H1 (cell line): ENCODE results near the gene PACSIN1. TPM values are rescaled to one million over a fixed set of nuclear protein-coding genes. Genes with fewer than 3 reads are reported as not detected.

Experiments used
- CTCF ChIA-PET: fragments of 300-600 bp; sonication (Branson Sonifier 250); formaldehyde crosslinking; loops from one replicate; lab custom pipeline; 2021; ENCODE audit not compliant: partially characterized antibody; lab: Charles Lee
- POLR2A ChIA-PET: fragments of 300-600 bp; sonication (Branson Sonifier 250); formaldehyde crosslinking; loops from one replicate; lab custom pipeline; 2021; ENCODE audit warnings: inconsistent platforms; ENCODE audit not compliant: partially characterized antibody; lab: Charles Lee
- DNase-seq, 2 experiments: peaks; one replicate each; pipeline versions ENCODE4 v3.0.0 to v3.0.0-alpha.2; 2010 to 2022; ENCODE audit warnings: low spot score in 2 of 2, low read depth in 1 of 2, mixed read lengths in 1 of 2
- FAIRE-seq: peaks from 2 replicates; lab custom pipeline; 2011; peaks lifted over from hg19 to GRCh38; lab: Jason Lieb, UNC
- H2AFZ ChIP-seq: 2 replicates; pipeline ENCODE4 v1.8.1; 2012; ENCODE audit warnings: low read length, inconsistent platforms
- H2AK5ac ChIP-seq: 2 replicates; pipeline ENCODE4 v1.6.1; 2013; ENCODE audit warnings: low read depth, low read length
- H2BK120ac ChIP-seq: replicated peaks from 2 replicates; pipeline ENCODE3; 2013; ENCODE audit warnings: low read depth, low read length, inconsistent platforms
- H2BK12ac ChIP-seq: 2 replicates; pipeline ENCODE4 v1.6.1; 2013; ENCODE audit warnings: low read depth, low read length
- H2BK15ac ChIP-seq: 2 replicates; pipeline ENCODE4 v1.6.1; 2013; ENCODE audit warnings: low read length
- H2BK20ac ChIP-seq: 2 replicates; pipeline ENCODE4 v1.6.1; 2013; ENCODE audit warnings: low read length
- H2BK5ac ChIP-seq: 2 replicates; pipeline ENCODE4 v1.6.1; 2013; ENCODE audit warnings: low read depth, low read length
- H3K14ac ChIP-seq: 2 replicates; pipeline ENCODE4 v1.6.1; 2013; ENCODE audit warnings: inconsistent platforms; ENCODE audit not compliant: insufficient read length
- H3K18ac ChIP-seq: 2 replicates; pipeline ENCODE4 v1.6.1; 2013; ENCODE audit warnings: low read length; ENCODE audit errors: extremely low read depth
- H3K23ac ChIP-seq: 2 replicates; pipeline ENCODE4 v1.6.1; 2013; ENCODE audit warnings: inconsistent platforms; ENCODE audit not compliant: insufficient read length
- H3K23me2 ChIP-seq: 2 replicates; pipeline ENCODE4 v1.6.1; 2013; ENCODE audit warnings: low read depth, low read length
- H3K27ac ChIP-seq: 2 replicates; pipeline ENCODE4 v1.6.1; 2011; ENCODE audit warnings: low read depth, low read length, inconsistent platforms
- H3K27me3 ChIP-seq, 4 experiments: replicated peaks in 1 of 4; 1 replicate in 1 of 4; 2 replicates in 3 of 4; pipeline versions ENCODE4 v1.6.1 to v1.8.1; 2011 to 2013; ENCODE audit warnings: low read length in 3 of 4, mild to moderate bottlenecking in 3 of 4, inconsistent platforms in 2 of 4, mixed read lengths in 2 of 4, moderate library complexity in 1 of 4; ENCODE audit not compliant: control insufficient read depth in 3 of 4, insufficient read depth in 3 of 4; ENCODE audit errors: extremely low read depth in 1 of 4
- H3K36me3 ChIP-seq, 4 experiments: 2 replicates each; pipeline versions ENCODE4 v1.6.1 to v1.8.1; 2011 to 2013; ENCODE audit warnings: mild to moderate bottlenecking in 4 of 4, low read length in 3 of 4, moderate library complexity in 2 of 4, control low read depth in 1 of 4, inconsistent platforms in 1 of 4; ENCODE audit not compliant: insufficient read depth in 4 of 4, control insufficient read depth in 2 of 4
- H3K4ac ChIP-seq: replicated peaks from 2 replicates; pipeline ENCODE3; 2013; ENCODE audit warnings: low read length, low read depth, mixed read lengths, inconsistent platforms; ENCODE audit not compliant: insufficient read length
- H3K4me1 ChIP-seq, 4 experiments: replicated peaks in 1 of 4; 1 replicate in 1 of 4; 2 replicates in 3 of 4; pipeline versions ENCODE4 v1.6.1 to v1.8.1; 2011 to 2013; ENCODE audit warnings: low read length in 3 of 4, inconsistent platforms in 2 of 4, mixed read lengths in 1 of 4; ENCODE audit not compliant: insufficient read depth in 4 of 4, control insufficient read depth in 3 of 4
- H3K4me2 ChIP-seq, 2 experiments: 2 replicates each; pipeline versions ENCODE4 v1.6.1 to v1.8.1; 2011 to 2013; ENCODE audit warnings: low read depth in 2 of 2, low read length in 2 of 2, control low read depth in 1 of 2, inconsistent platforms in 1 of 2, mild to moderate bottlenecking in 1 of 2; ENCODE audit not compliant: insufficient read depth in 1 of 2
- H3K4me3 ChIP-seq, 4 experiments: fragments of 200-600, 300-600 bp in 1 of 4; sonication (generic), shearing (Covaris generic), sonication (Bioruptor Twin) in 1 of 4; 2 replicates each; pipeline versions ENCODE4 v1.5.1 to v1.8.1; 2011 to 2016; ENCODE audit warnings: low read length in 4 of 4, low read depth in 3 of 4, control low read depth in 2 of 4, inconsistent platforms in 2 of 4, mild to moderate bottlenecking in 2 of 4, mixed read lengths in 1 of 4, moderate library complexity in 1 of 4; ENCODE audit not compliant: insufficient read depth in 2 of 4; ENCODE audit errors: extremely low read depth in 1 of 4
- H3K56ac ChIP-seq: replicated peaks from 2 replicates; pipeline ENCODE3; 2013; ENCODE audit warnings: low read depth, mild to moderate bottlenecking, mixed read lengths, low read length, inconsistent platforms; ENCODE audit not compliant: insufficient read length
- H3K79me1 ChIP-seq: 2 replicates; pipeline ENCODE4 v1.6.1; 2013; ENCODE audit warnings: low read depth, low read length, control low read depth
- H3K79me2 ChIP-seq, 2 experiments: 2 replicates each; pipeline versions ENCODE4 v1.6.1 to v1.8.1; 2012 to 2013; ENCODE audit warnings: low read length in 2 of 2, mild to moderate bottlenecking in 2 of 2, inconsistent platforms in 1 of 2; ENCODE audit not compliant: insufficient read depth in 2 of 2, control insufficient read depth in 1 of 2
- H3K9ac ChIP-seq, 4 experiments: replicated peaks in 1 of 4; 1 replicate in 1 of 4; 2 replicates in 3 of 4; pipeline versions ENCODE4 v1.6.1 to v1.8.1; 2011 to 2013; ENCODE audit warnings: low read depth in 3 of 4, low read length in 3 of 4, control low read depth in 2 of 4, mild to moderate bottlenecking in 2 of 4, moderate library complexity in 2 of 4, inconsistent platforms in 1 of 4; ENCODE audit errors: extremely low read depth in 1 of 4
- H3K9me3 ChIP-seq, 2 experiments: 2 replicates each; pipeline versions ENCODE4 v1.6.1 to v1.8.1; 2012 to 2013; ENCODE audit warnings: mild to moderate bottlenecking in 2 of 2, moderate library complexity in 2 of 2, control low read depth in 1 of 2, inconsistent platforms in 1 of 2, low read depth in 1 of 2, low read length in 1 of 2, mixed read lengths in 1 of 2; ENCODE audit not compliant: insufficient read depth in 2 of 2
- H4K20me1 ChIP-seq, 2 experiments: replicated peaks in 1 of 2; 2 replicates each; pipeline versions ENCODE3 to v1.8.1; 2011 to 2013; ENCODE audit warnings: inconsistent platforms in 2 of 2, low read length in 2 of 2, mild to moderate bottlenecking in 1 of 2; ENCODE audit not compliant: insufficient read depth in 2 of 2, control insufficient read depth in 1 of 2
- H4K5ac ChIP-seq: 2 replicates; pipeline ENCODE4 v1.6.1; 2013; ENCODE audit warnings: low read length, low read depth, mixed read lengths, inconsistent platforms; ENCODE audit not compliant: insufficient read length
- H4K8ac ChIP-seq: 2 replicates; pipeline ENCODE4 v1.8.0; 2013; ENCODE audit warnings: mild to moderate bottlenecking, moderate library complexity, low read length, inconsistent platforms; ENCODE audit not compliant: insufficient read depth; ENCODE audit errors: extremely low read depth
- H4K91ac ChIP-seq: replicated peaks from 2 replicates; pipeline ENCODE3; 2013; ENCODE audit warnings: low read length, mixed read lengths, inconsistent platforms; ENCODE audit not compliant: insufficient read length
- KDM1A ChIP-seq: fragments of 200-600, 300-600 bp; sonication (generic); IDR thresholded peaks from 2 replicates; pipeline ENCODE4 v1.7.1; 2016; ENCODE audit warnings: mild to moderate bottlenecking, low read length, borderline replicate concordance
- KDM5A ChIP-seq: fragments of 200-600 bp; IDR thresholded peaks from 2 replicates; pipeline ENCODE4 v1.7.1; 2012; ENCODE audit warnings: mild to moderate bottlenecking, low read length, inconsistent platforms, mixed read lengths
- WGBS, 2 experiments: shearing (Covaris generic) in 1 of 2; methylation state at CpG; one replicate each; pipeline versions ENCODE4 v1.1.6 to v1.1.7; 2013 to 2015; ENCODE audit warnings: low lambda C conversion rate in 2 of 2, mixed read lengths in 2 of 2, inconsistent platforms in 1 of 2, low coverage in 1 of 2, missing lambda C conversion rate in 1 of 2; ENCODE audit not compliant: insufficient replicate concordance in 2 of 2, insufficient coverage in 1 of 2, insufficient read length in 1 of 2; ENCODE audit errors: extremely low coverage in 1 of 2, missing lambda C conversion rate in 1 of 2; 5-methylcytosine and 5-hydroxymethylcytosine counted together
- polyA plus RNA-seq, 7 experiments: library from polyadenylated mRNA; depleted of rRNA in 3 of 7; stranded (reverse) in 5 of 7; unstranded in 2 of 7; fragments of >200 nt in 5 of 7; fragments of 200-250 nt in 2 of 7; gene quantifications; 1 replicate in 5 of 7; 2 replicates in 1 of 7; 4 replicates in 1 of 7; pipeline versions ENCODE4 v1.2.1 to v1.2.3, GENCODE V29; 2011 to 2013; ENCODE audit warnings: missing spikeins in 2 of 7, mixed read lengths in 2 of 7
- total RNA-seq: library from RNA; stranded (reverse); fragmentation: NEBNext Ultra II Directional; extraction: Animal tissue kit (Norgen Biotek cat#: 25700); gene quantifications from 2 replicates; pipeline ENCODE4 v1.2.1, GENCODE V29; 2021

The PACSIN1 gene
- total and polyA plus RNA-seq, 2 of the 8 experiments (the other 6 are each of a cell fraction or from before 2014, with no cell fraction given), result 5.9 to 11.1 TPM

GRCh38 chr6:34578445-34579262, 112.8 kb downstream of the PACSIN1 start:
- H3K4ac ChIP-seq, result no peak overlapping the region
- no peak overlapping the region for H3K14ac ChIP-seq
- no peak overlapping the region for H4K8ac ChIP-seq
- H3K23ac ChIP-seq, result no peak overlapping the region
- POLR2A ChIA-PET, result no interaction called here
- no peak overlapping the region for H4K5ac ChIP-seq
- H3K36me3 ChIP-seq, result no peaks in the 10 kb centered on the region
- H3K79me1 ChIP-seq, result peaks cover 2% of the 10 kb centered on the region
- no peak overlapping the region for H2AK5ac ChIP-seq
- H2BK15ac ChIP-seq, result no peak overlapping the region
- no peak overlapping the region for H4K91ac ChIP-seq
- H2AFZ ChIP-seq, result no peak overlapping the region
- H3K4me1 ChIP-seq, result peaks cover 0 to 14% (median 10%) of the 10 kb centered on the region in 4 experiments
- H3K9ac ChIP-seq, result no peak overlapping the region
- no peak for DNase-seq
- H2BK120ac ChIP-seq, result no peak overlapping the region
- H2BK20ac ChIP-seq, result no peak overlapping the region
- H3K4me3 ChIP-seq, result no peak overlapping the region
- no peak overlapping the region for H3K27ac ChIP-seq
- H3K18ac ChIP-seq, result no peak overlapping the region
- H3K79me2 ChIP-seq, result no peaks in the 10 kb centered on the region
- H3K9me3 ChIP-seq, result no peaks in the 10 kb centered on the region
- no peak overlapping the region for H3K4me2 ChIP-seq
- H3K27me3 ChIP-seq, result no peaks in the 10 kb centered on the region
- WGBS, 2 experiments, result 91% methylated on average over 7 of the region's 7 CpGs; no CpG with 5 or more reads in 1 of the 2 experiments
- CTCF ChIA-PET, result interaction anchor here (1.0 to 2.3 kb wide), 6 partner anchors 10 to 119 kb away, joined by 3 to 11 read pairs (median 4); no protein-coding TSS in a partner anchor
- H4K20me1 ChIP-seq, result peaks cover 0 to 5% of the 10 kb centered on the region in 2 experiments
- H3K23me2 ChIP-seq, result no peaks in the 10 kb centered on the region
- no peak for TF ChIP-seq KDM5A
- TF ChIP-seq KDM1A, result peak; percentile 54; the same call in 1 of the 2 replicates
- H3K56ac ChIP-seq, result no peak overlapping the region
- no peak overlapping the region for H2BK12ac ChIP-seq
- no peak overlapping the region for H2BK5ac ChIP-seq
- FAIRE-seq, result no peak
